GM23338 (cell line): Measurements from ENCODE around the gene SLC13A5. TPM values are rescaled to one million over a fixed set of nuclear protein-coding genes. Genes with fewer than 3 reads are reported as not detected.

ENCODE experiments used
- ATAC-seq: fragments of 200-7000 bp; cut with Tn5 transposase; 3 replicates; pipeline ENCODE4 v1.9.1; 2020
- DNase-seq: peaks from one replicate; pipeline ENCODE4 v3.0.0-alpha.2; 2015; ENCODE audit warnings: low spot score
- H2AFZ ChIP-seq: fragments of 200-600 bp; sonication (generic); 2 replicates; pipeline ENCODE4 v1.8.0; 2016; ENCODE audit warnings: antibody characterized with exemption, mild to moderate bottlenecking, moderate library complexity
- H3F3A ChIP-seq: fragments of 200-600 bp; sonication (generic); replicated peaks from 2 replicates; pipeline ENCODE4 v1.8.0; 2017; ENCODE audit warnings: antibody characterized with exemption, mixed run types, low read depth
- H3K27ac ChIP-seq: fragments of 200-600 bp; sonication (generic); 2 replicates; pipeline ENCODE4 v1.6.1; 2016; ENCODE audit warnings: low read depth
- H3K27me3 ChIP-seq: fragments of 200-600 bp; sonication (generic); 2 replicates; pipeline ENCODE4 v1.8.0; 2016; ENCODE audit warnings: mild to moderate bottlenecking, mixed run types, moderate library complexity; ENCODE audit not compliant: insufficient read depth
- H3K36me3 ChIP-seq: fragments of 200-600 bp; sonication (generic); 2 replicates; pipeline ENCODE4 v1.8.0; 2016; ENCODE audit warnings: mild to moderate bottlenecking; ENCODE audit not compliant: insufficient read depth
- H3K4me1 ChIP-seq: fragments of 200-600 bp; sonication (generic); 2 replicates; pipeline ENCODE4 v1.8.0; 2016; ENCODE audit warnings: mild to moderate bottlenecking, moderate library complexity; ENCODE audit not compliant: insufficient read depth
- H3K4me2 ChIP-seq: fragments of 200-600 bp; sonication (generic); 2 replicates; pipeline ENCODE4 v1.7.1; 2017; ENCODE audit warnings: mixed run types
- H3K4me3 ChIP-seq: fragments of 200-600 bp; sonication (generic); 2 replicates; pipeline ENCODE4 v1.6.1; 2016; ENCODE audit warnings: mixed run types
- H3K79me2 ChIP-seq: fragments of 200-600 bp; sonication (generic); replicated peaks from 2 replicates; pipeline ENCODE4 v1.8.0; 2017; ENCODE audit warnings: mild to moderate bottlenecking; ENCODE audit not compliant: insufficient read depth
- H3K9me2 ChIP-seq: fragments of 200-600 bp; sonication (generic); 2 replicates; pipeline ENCODE4 v1.8.0; 2017; ENCODE audit not compliant: insufficient read depth
- H4K20me1 ChIP-seq: fragments of 200-600 bp; sonication (generic); replicated peaks from 2 replicates; pipeline ENCODE4 v1.8.0; 2017; ENCODE audit warnings: mild to moderate bottlenecking; ENCODE audit not compliant: insufficient read depth
- H3K27ac Mint-ChIP-seq: 2 replicates; pipeline ENCODE4 v1.8.0; 2020; ENCODE audit warnings: inconsistent platforms, mild to moderate bottlenecking, moderate library complexity, mixed read lengths
- H3K27me3 Mint-ChIP-seq: 3 replicates; pipeline ENCODE4 v1.8.0; 2022; ENCODE audit warnings: low read depth, mild to moderate bottlenecking, moderate library complexity, mixed read lengths, inconsistent platforms; ENCODE audit not compliant: insufficient read depth, poor library complexity
- H3K36me3 Mint-ChIP-seq: 3 replicates; pipeline ENCODE4 v1.8.0; 2021; ENCODE audit warnings: low read depth, mild to moderate bottlenecking, inconsistent platforms, moderate library complexity, mixed read lengths
- H3K4me1 Mint-ChIP-seq: 3 replicates; pipeline ENCODE4 v1.8.0; 2020; ENCODE audit warnings: mild to moderate bottlenecking, inconsistent platforms, mixed read lengths
- H3K4me3 Mint-ChIP-seq: 3 replicates; pipeline ENCODE4 v1.8.0; 2021; ENCODE audit warnings: moderate library complexity, mild to moderate bottlenecking, inconsistent platforms, mixed read lengths
- H3K9me3 Mint-ChIP-seq: 3 replicates; pipeline ENCODE4 v1.8.0; 2020; ENCODE audit warnings: moderate library complexity, mild to moderate bottlenecking, inconsistent platforms, mixed read lengths
- CTCF ChIP-seq, 2 experiments: fragments of 200-600 bp in 1 of 2; sonication (generic) in 1 of 2; conservative IDR thresholded peaks; 2 replicates each; pipeline versions ENCODE4 v1.5.1 to v1.6.1; 2016 to 2017; ENCODE audit warnings: antibody characterized with exemption in 2 of 2, low read depth in 2 of 2, mild to moderate bottlenecking in 2 of 2, moderate library complexity in 1 of 2
- EZH2 ChIP-seq: fragments of 200-600 bp; sonication (generic); IDR thresholded peaks from one replicate; pipeline ENCODE4 v1.8.0; 2017; ENCODE audit warnings: antibody characterized with exemption, mild to moderate bottlenecking, low read depth; ENCODE audit not compliant: unreplicated experiment
- EZH2phosphoT487 ChIP-seq: fragments of 200-600 bp; sonication (generic); IDR thresholded peaks from one replicate; pipeline ENCODE4 v1.8.1; 2018; ENCODE audit warnings: antibody characterized with exemption; ENCODE audit not compliant: unreplicated experiment
- NANOG ChIP-seq: IDR thresholded peaks from 2 replicates; pipeline ENCODE4 v1.6.1; 2016; ENCODE audit warnings: antibody characterized with exemption, borderline replicate concordance
- POLR2AphosphoS5 ChIP-seq: IDR thresholded peaks from 2 replicates; pipeline ENCODE4 v1.6.1; 2016; ENCODE audit warnings: antibody characterized with exemption, low read depth
- REST ChIP-seq: IDR thresholded peaks from one replicate; pipeline ENCODE4 v1.6.1; 2018; ENCODE audit warnings: antibody characterized with exemption; ENCODE audit not compliant: unreplicated experiment
- STAT1 ChIP-seq: IDR thresholded peaks from one replicate; pipeline ENCODE4 v1.6.1; 2016; ENCODE audit warnings: antibody characterized with exemption; ENCODE audit not compliant: unreplicated experiment
- ZNF462 ChIP-seq: fragments of 250-450 bp; sonication (Bioruptor Pico); IDR thresholded peaks from 2 replicates; pipeline ENCODE4 v1.5.0; 2020; ENCODE audit warnings: mild to moderate bottlenecking, moderate library complexity
- polyA plus RNA-seq: library from polyadenylated mRNA; unstranded; fragments of >200 nt; fragmentation: Nextera tagmentation; extraction: Ambion mirVana; gene quantifications from 2 replicates; pipeline ENCODE4 v1.2.1, GENCODE V29; 2016
- total RNA-seq: library from RNA; depleted of rRNA; stranded (reverse); fragments of >200 nt; shearing (Covaris generic); gene quantifications from 2 replicates; pipeline ENCODE4 v1.2.3, GENCODE V29; 2014

The SLC13A5 gene
- total and polyA plus RNA-seq, 2 experiments from 2014 or later = 1.2 to 2.3 TPM

- TF ChIP-seq NANOG = no peak
- TF ChIP-seq POLR2AphosphoS5 = no peak
- no peak for TF ChIP-seq EZH2
- no peak for TF ChIP-seq EZH2phosphoT487
Measured at GRCh38 chr17:6682339-6682738, 30.8 kb downstream of the SLC13A5 start (continued).

GRCh38 chr17:6681671-6682070 lies 31.5 kb downstream of the SLC13A5 start:
- Mint-ChIP-seq H3K4me3 (no peak overlapping the region), H3K9me3 (no peaks in the 10 kb centered on the region; the same call in 2 of the 3 replicates)
- no peak for TF ChIP-seq ZNF462 (CRISPR knock-in tag)

GRCh38 chr17:6681176-6681575 lies 32.0 kb downstream of the SLC13A5 start:
- Mint-ChIP-seq H3K27me3 (peaks cover 2% of the 10 kb centered on the region), H3K27ac (no peak overlapping the region), H3K4me3 (no peak overlapping the region), H3K4me1 (peaks cover 5% of the 10 kb centered on the region; the same call in 1 of the 3 replicates), H3K36me3 (no peaks in the 10 kb centered on the region), H3K9me3 (no peaks in the 10 kb centered on the region; the same call in 2 of the 3 replicates)
- Histone ChIP-seq H3K4me1 (no peaks in the 10 kb centered on the region; the same call in 1 of the 2 replicates), H3K27me3 (no peaks in the 10 kb centered on the region), H3K4me2 (no peak overlapping the region), H3K79me2 (no peaks in the 10 kb centered on the region), H3K9me2 (no peaks in the 10 kb centered on the region), H2AFZ (no peak overlapping the region), H3K36me3 (no peaks in the 10 kb centered on the region), H3K27ac (no peak overlapping the region), H3K4me3 (no peak overlapping the region), H4K20me1 (no peaks in the 10 kb centered on the region), H3F3A (no peaks in the 10 kb centered on the region)
- no peak for ATAC-seq
- no peak for DNase-seq
- TF ChIP-seq REST (no peak), STAT1 (no peak), CTCF (conservative IDR thresholded peaks at IDR 0.05; ENCODE audit: low read depth in 2 of 2) (no peak)

More at GRCh38 chr17:6681671-6682070, 31.5 kb downstream of the SLC13A5 start:
- no peaks in the 10 kb centered on the region for H4K20me1 ChIP-seq
- H3K27me3 ChIP-seq = no peaks in the 10 kb centered on the region
- no peaks in the 10 kb centered on the region for H3F3A ChIP-seq
- Mint-ChIP-seq H3K36me3 (no peaks in the 10 kb centered on the region), H3K27ac (no peak overlapping the region), H3K27me3 (peaks cover 2% of the 10 kb centered on the region), H3K4me1 (peaks cover 3% of the 10 kb centered on the region; the same call in 1 of the 3 replicates)
- H3K79me2 ChIP-seq = no peaks in the 10 kb centered on the region
- H3K4me2 ChIP-seq = no peak overlapping the region
- no peak overlapping the region for H2AFZ ChIP-seq
- ATAC-seq (no peak), DNase-seq (no peak)
- no peaks in the 10 kb centered on the region for H3K36me3 ChIP-seq
- no peak overlapping the region for H3K4me3 ChIP-seq
- H3K27ac ChIP-seq = no peak overlapping the region
- no peaks in the 10 kb centered on the region for H3K4me1 ChIP-seq
- no peaks in the 10 kb centered on the region for H3K9me2 ChIP-seq
